Measurements from ENCODE around the gene GDF2. TPM values are rescaled to one million over a fixed set of nuclear protein-coding genes. Genes with fewer than 3 reads are reported as not detected.

Gene GDF2
- total RNA-seq, 4 donors from 2014 or later = not detected

GRCh38 chr10:47354900-47355299, 32.6 kb downstream of the GDF2 start:
- TF ChIP-seq CTCF (IDR thresholded peaks at IDR 0.05) (no peak), EP300 (IDR thresholded peaks at IDR 0.05) (no peak), POLR2A (IDR thresholded peaks at IDR 0.05) (no peak)
- H3K27me3 ChIP-seq = no peaks in the 10 kb centered on the region
- H3K9me3 ChIP-seq = no peaks in the 10 kb centered on the region
- no peak for DNase-seq (ENCODE audit: low spot score in 2 of 2)
- H3K4me1 ChIP-seq = no peaks in the 10 kb centered on the region
- 93 to 96% methylated on average over 1 of the region's 1 CpG for WGBS, 2 donors
- H3K36me3 ChIP-seq = no peaks in the 10 kb centered on the region
- no peak overlapping the region for H3K4me3 ChIP-seq
- no peak overlapping the region for H3K27ac ChIP-seq

GRCh38 chr10:47356708-47357107, 34.5 kb downstream of the GDF2 start:
- Histone ChIP-seq H3K4me1 (no peaks in the 10 kb centered on the region), H3K9me3 (no peaks in the 10 kb centered on the region), H3K36me3 (no peaks in the 10 kb centered on the region), H3K27ac (no peak overlapping the region), H3K4me3 (no peak overlapping the region), H3K27me3 (no peaks in the 10 kb centered on the region)
- WGBS, 2 donors = 80 to 88% methylated on average over 5 of the region's 5 CpGs
- TF ChIP-seq CTCF (IDR thresholded peaks at IDR 0.05) = no peak
- no peak for TF ChIP-seq POLR2A (IDR thresholded peaks at IDR 0.05)
- TF ChIP-seq EP300 (IDR thresholded peaks at IDR 0.05) = no peak
- no peak for DNase-seq (ENCODE audit: low spot score in 2 of 2)

GRCh38 chr10:47357131-47357582, 34.9 kb downstream of the GDF2 start:
- H3K4me1 ChIP-seq = no peaks in the 10 kb centered on the region
- no peaks in the 10 kb centered on the region for H3K27me3 ChIP-seq
- no peak for DNase-seq (ENCODE audit: low spot score in 2 of 2)
- WGBS, 2 donors = 95 to 98% methylated on average over 5 to 12 of the region's 12 CpGs
- no peak overlapping the region for H3K27ac ChIP-seq
- H3K9me3 ChIP-seq = no peaks in the 10 kb centered on the region
- no peak for TF ChIP-seq EP300 (IDR thresholded peaks at IDR 0.05)
- no peak for TF ChIP-seq CTCF (IDR thresholded peaks at IDR 0.05)
- no peak for TF ChIP-seq POLR2A (IDR thresholded peaks at IDR 0.05)
- no peaks in the 10 kb centered on the region for H3K36me3 ChIP-seq
- H3K4me3 ChIP-seq = no peak overlapping the region

- TF ChIP-seq EP300 (IDR thresholded peaks at IDR 0.05) (no peak), CTCF (IDR thresholded peaks at IDR 0.05) (no peak), POLR2A (IDR thresholded peaks at IDR 0.05) (no peak)
- no peaks in the 10 kb centered on the region for H3K4me1 ChIP-seq
- H3K27me3 ChIP-seq = no peaks in the 10 kb centered on the region
- DNase-seq (ENCODE audit: low spot score in 2 of 2) = no peak
- 92 to 97% methylated on average over 3 of the region's 3 CpGs for WGBS, 2 donors
- H3K4me3 ChIP-seq = no peak overlapping the region
- no peak overlapping the region for H3K27ac ChIP-seq
- no peaks in the 10 kb centered on the region for H3K9me3 ChIP-seq
- H3K36me3 ChIP-seq = no peaks in the 10 kb centered on the region
These were observed 35.7 kb downstream of the GDF2 start for GRCh38 chr10:47357911-47358310.

- no peak for TF ChIP-seq EP300 (IDR thresholded peaks at IDR 0.05)
- no peak for TF ChIP-seq POLR2A (IDR thresholded peaks at IDR 0.05)
- TF ChIP-seq CTCF (IDR thresholded peaks at IDR 0.05) = no peak
- 86 to 97% methylated on average over 2 of the region's 3 CpGs for WGBS, 2 donors
- Histone ChIP-seq H3K4me3 (no peak overlapping the region), H3K27ac (no peak overlapping the region), H3K9me3 (no peaks in the 10 kb centered on the region), H3K4me1 (no peaks in the 10 kb centered on the region), H3K27me3 (no peaks in the 10 kb centered on the region), H3K36me3 (no peaks in the 10 kb centered on the region)
- DNase-seq (ENCODE audit: low spot score in 2 of 2) = no peak
These were observed 36.2 kb downstream of the GDF2 start for GRCh38 chr10:47358457-47358856.

Data from tibial nerve (tissue), 4 donors.